ENCODE data around the gene RPS19BP1. TPM values are rescaled to one million over a fixed set of nuclear protein-coding genes. Genes with fewer than 3 reads are reported as not detected.

Gene RPS19BP1
- total RNA-seq, 1 experiment from 2014 or later = 102 TPM

DNA sequence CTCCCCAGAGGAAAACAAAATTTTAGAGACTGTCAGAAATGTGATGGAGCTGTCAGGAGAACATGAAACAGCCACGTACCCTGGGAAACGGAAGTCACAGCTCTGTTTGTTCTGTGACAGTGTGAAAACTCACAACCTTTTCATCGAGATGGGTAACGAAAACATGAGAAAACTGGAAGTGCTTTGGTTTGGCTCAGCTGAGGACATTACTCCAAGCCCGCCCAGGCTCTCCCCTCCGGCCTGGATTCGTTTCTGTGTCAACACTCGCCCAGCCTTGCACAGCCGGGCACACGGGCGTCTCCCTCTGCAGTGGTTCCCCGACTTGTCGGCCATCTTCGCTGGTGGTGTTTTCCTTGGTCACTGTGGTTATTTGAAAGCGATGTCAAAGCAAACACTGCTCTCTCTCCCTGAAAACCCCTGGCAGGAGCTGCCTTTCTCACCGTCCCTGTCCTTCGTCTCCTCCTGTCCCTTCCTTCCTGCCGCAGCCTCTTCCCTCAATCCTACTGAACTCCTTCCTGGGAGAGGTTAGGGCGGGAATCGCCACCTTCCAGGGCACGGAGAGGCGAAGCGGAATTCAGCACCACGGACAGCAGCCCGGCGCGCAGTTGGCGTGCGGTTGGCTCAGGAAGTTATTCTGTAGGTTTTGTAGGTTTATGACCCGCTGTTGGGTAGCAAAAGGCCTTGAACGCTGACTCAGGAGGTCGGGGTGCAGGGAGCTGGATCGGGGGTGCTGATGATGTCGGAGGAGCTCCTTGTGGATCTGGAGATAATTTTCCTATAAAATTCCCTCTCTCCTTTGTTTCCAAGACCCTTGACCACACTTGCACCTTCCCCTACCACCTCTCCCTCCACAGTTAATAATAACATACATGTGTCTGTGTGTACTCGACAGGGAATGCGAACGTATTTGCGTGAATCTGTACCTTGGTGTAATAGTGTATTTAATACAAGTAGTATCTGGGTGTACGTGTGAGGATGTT, 13.1 kb upstream of the RPS19BP1 start (continued):
- TF ChIP-seq ZNF281 (CRISPR knock-in tag; IDR thresholded peaks at IDR 0.05) = 0 out of 2 replicates have a peak, but pooled peaks have one; percentile 41
- no peak for TF ChIP-seq MXD4 (CRISPR knock-in tag; IDR thresholded peaks at IDR 0.05; ENCODE audit: borderline replicate concordance)
- no peak for TF ChIP-seq ZNF423 (CRISPR knock-in tag; IDR thresholded peaks at IDR 0.05)
- TF ChIP-seq, protein P1, sequence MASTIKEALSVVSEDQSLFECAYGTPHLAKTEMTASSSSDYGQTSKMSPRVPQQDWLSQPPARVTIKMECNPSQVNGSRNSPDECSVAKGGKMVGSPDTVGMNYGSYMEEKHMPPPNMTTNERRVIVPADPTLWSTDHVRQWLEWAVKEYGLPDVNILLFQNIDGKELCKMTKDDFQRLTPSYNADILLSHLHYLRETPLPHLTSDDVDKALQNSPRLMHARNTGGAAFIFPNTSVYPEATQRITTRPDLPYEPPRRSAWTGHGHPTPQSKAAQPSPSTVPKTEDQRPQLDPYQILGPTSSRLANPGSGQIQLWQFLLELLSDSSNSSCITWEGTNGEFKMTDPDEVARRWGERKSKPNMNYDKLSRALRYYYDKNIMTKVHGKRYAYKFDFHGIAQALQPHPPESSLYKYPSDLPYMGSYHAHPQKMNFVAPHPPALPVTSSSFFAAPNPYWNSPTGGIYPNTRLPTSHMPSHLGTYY (CRISPR knock-in tag; IDR thresholded peaks at IDR 0.05) = no peak
- TF ChIP-seq GABPB1 (CRISPR knock-in tag; IDR thresholded peaks at IDR 0.05) = peak; percentile 51; the same call in 1 of the 2 replicates
- TF ChIP-seq ATF6 (CRISPR knock-in tag; IDR thresholded peaks at IDR 0.05) = no peak
- 0 out of 2 replicates have a peak, but pooled peaks have one; percentile 48 for TF ChIP-seq NR2C2 (CRISPR knock-in tag; IDR thresholded peaks at IDR 0.05)
- TF ChIP-seq RORB (CRISPR knock-in tag; IDR thresholded peaks at IDR 0.05) = no peak
- no peak for TF ChIP-seq FOXJ3 (CRISPR knock-in tag; IDR thresholded peaks at IDR 0.05; ENCODE audit: borderline replicate concordance)
- no peak for TF ChIP-seq ELF4 (CRISPR knock-in tag; IDR thresholded peaks at IDR 0.05; ENCODE audit: low read depth)
- TF ChIP-seq, protein P2, sequence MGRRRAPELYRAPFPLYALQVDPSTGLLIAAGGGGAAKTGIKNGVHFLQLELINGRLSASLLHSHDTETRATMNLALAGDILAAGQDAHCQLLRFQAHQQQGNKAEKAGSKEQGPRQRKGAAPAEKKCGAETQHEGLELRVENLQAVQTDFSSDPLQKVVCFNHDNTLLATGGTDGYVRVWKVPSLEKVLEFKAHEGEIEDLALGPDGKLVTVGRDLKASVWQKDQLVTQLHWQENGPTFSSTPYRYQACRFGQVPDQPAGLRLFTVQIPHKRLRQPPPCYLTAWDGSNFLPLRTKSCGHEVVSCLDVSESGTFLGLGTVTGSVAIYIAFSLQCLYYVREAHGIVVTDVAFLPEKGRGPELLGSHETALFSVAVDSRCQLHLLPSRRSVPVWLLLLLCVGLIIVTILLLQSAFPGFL (CRISPR knock-in tag; IDR thresholded peaks at IDR 0.05; ENCODE audit: borderline replicate concordance) = peak; percentile 94; the same call in 1 of the 2 replicates
- no peak for TF ChIP-seq OVOL2 (CRISPR knock-in tag; IDR thresholded peaks at IDR 0.05; ENCODE audit: borderline replicate concordance)
- TF ChIP-seq MYBL2 (CRISPR knock-in tag; IDR thresholded peaks at IDR 0.05) = peak; percentile 94
- TF ChIP-seq ZNF138 (CRISPR knock-in tag; conservative IDR thresholded peaks at IDR 0.05) = peak; percentile 89; the same call in 1 of the 2 replicates
- TF ChIP-seq, protein P3, sequence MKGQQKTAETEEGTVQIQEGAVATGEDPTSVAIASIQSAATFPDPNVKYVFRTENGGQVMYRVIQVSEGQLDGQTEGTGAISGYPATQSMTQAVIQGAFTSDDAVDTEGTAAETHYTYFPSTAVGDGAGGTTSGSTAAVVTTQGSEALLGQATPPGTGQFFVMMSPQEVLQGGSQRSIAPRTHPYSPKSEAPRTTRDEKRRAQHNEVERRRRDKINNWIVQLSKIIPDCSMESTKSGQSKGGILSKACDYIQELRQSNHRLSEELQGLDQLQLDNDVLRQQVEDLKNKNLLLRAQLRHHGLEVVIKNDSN (CRISPR knock-in tag; IDR thresholded peaks at IDR 0.05) = peak; percentile 76; the same call in 1 of the 2 replicates
- TF ChIP-seq FOXP1 (CRISPR knock-in tag; IDR thresholded peaks at IDR 0.05; ENCODE audit: borderline replicate concordance) = peak; percentile 98
- TF ChIP-seq ESRRA (CRISPR knock-in tag; IDR thresholded peaks at IDR 0.05; ENCODE audit: borderline replicate concordance) = no peak; the same call in 1 of the 2 replicates
- TF ChIP-seq KAT7 (CRISPR knock-in tag; IDR thresholded peaks at IDR 0.05; ENCODE audit: borderline replicate concordance) = 0 out of 2 replicates have a peak, but pooled peaks have one; percentile 56
- no peak for TF ChIP-seq CREM (CRISPR knock-in tag; IDR thresholded peaks at IDR 0.05)
- TF ChIP-seq SMAD3 (CRISPR knock-in tag; IDR thresholded peaks at IDR 0.05; ENCODE audit: borderline replicate concordance) = peak; percentile 97
- no peak for TF ChIP-seq SOX15 (CRISPR knock-in tag; IDR thresholded peaks at IDR 0.05)
- TF ChIP-seq PRDM15 (CRISPR knock-in tag; IDR thresholded peaks at IDR 0.05) = no peak; the same call in 1 of the 2 replicates
- TF ChIP-seq TEAD1 (CRISPR knock-in tag; IDR thresholded peaks at IDR 0.05) = peak; percentile 97
- TF ChIP-seq ZNF317 (CRISPR knock-in tag; IDR thresholded peaks at IDR 0.05; ENCODE audit: borderline replicate concordance, low read depth) = 0 out of 2 replicates have a peak, but pooled peaks have one; percentile 37

Measured in WTC11 (cell line).